HG03342 (cell line): ENCODE data around the gene KRT82.

ENCODE experiments used
- ATAC-seq: cut with Tn5 transposase; IDR thresholded peaks from one replicate; pipeline ENCODE4 v1.9.1; 2021; ENCODE audit warnings: mild to moderate bottlenecking, moderate library complexity; ENCODE audit not compliant: unreplicated experiment

KRT82 gene

GRCh38 chr12:52389313-52390207, 16.6 kb downstream of the KRT82 start:
- no peak for ATAC-seq

- ATAC-seq, result no peak
These were observed 18.3 kb downstream of the KRT82 start for GRCh38 chr12:52387859-52388258.

GRCh38 chr12:52385226-52385702, 20.9 kb downstream of the KRT82 start, which contains the start of gene KRT84:
KRT84 (minus strand) TSS chr12:52385652; CDS start chr12:52385585, 67 bp downstream.
- ATAC-seq, result no peak

GRCh38 chr12:52383331-52383730, 22.8 kb downstream of the KRT82 start:
- ATAC-seq, result no peak

GRCh38 chr12:52382854-52383253, 23.3 kb downstream of the KRT82 start:
- no peak for ATAC-seq

- no peak for ATAC-seq
These were observed 24.9 kb downstream of the KRT82 start for GRCh38 chr12:52381206-52381605.

GRCh38 chr12:52380271-52380694, 25.9 kb downstream of the KRT82 start:
- ATAC-seq, result no peak

- no peak for ATAC-seq
These were observed 26.6 kb downstream of the KRT82 start for GRCh38 chr12:52379536-52379935.

- no peak for ATAC-seq
These were observed 28.0 kb downstream of the KRT82 start for GRCh38 chr12:52378091-52378490.

GRCh38 chr12:52377266-52377665, 28.9 kb downstream of the KRT82 start:
- ATAC-seq, result no peak

- ATAC-seq, result no peak
These were observed 33.6 kb downstream of the KRT82 start for GRCh38 chr12:52372216-52373154.

GRCh38 chr12:52371716-52372115, 34.4 kb downstream of the KRT82 start:
- no peak for ATAC-seq

GRCh38 chr12:52370926-52371608, 35.1 kb downstream of the KRT82 start:
- ATAC-seq, result no peak

- ATAC-seq, result no peak
These were observed 36.3 kb downstream of the KRT82 start for GRCh38 chr12:52369809-52370208.

- ATAC-seq, result no peak
These were observed 36.9 kb downstream of the KRT82 start for GRCh38 chr12:52369211-52369610.

GRCh38 chr12:52368508-52368907, 37.6 kb downstream of the KRT82 start:
- ATAC-seq, result no peak

GRCh38 chr12:52367876-52368275, 38.3 kb downstream of the KRT82 start:
- no peak for ATAC-seq

- ATAC-seq, result no peak
These were observed 39.2 kb downstream of the KRT82 start, which contains the start of gene KRT85 for GRCh38 chr12:52366738-52367485. KRT85 (minus strand) TSS chr12:52367481; CDS start chr12:52367405, 76 bp downstream.

GRCh38 chr12:52364901-52365489, 41.1 kb downstream of the KRT82 start:
- no peak for ATAC-seq

GRCh38 chr12:52364061-52364460, 42.1 kb downstream of the KRT82 start:
- ATAC-seq, result no peak
